Measurements from ENCODE around the gene DAB2IP. TPM values are rescaled to one million over a fixed set of nuclear protein-coding genes. Genes with fewer than 3 reads are reported as not detected.

The DAB2IP gene
- total RNA-seq, 4 donors from 2014 or later, result 35.2 to 56.4 (median 51.4) TPM

- H3K27me3 ChIP-seq, result no peaks in the 10 kb centered on the region
- peaks cover 0 to 37% (median 0%) of the 10 kb centered on the region in 4 donors for H3K4me1 ChIP-seq
- 81 to 83% methylated on average over 10 of the region's 10 CpGs for WGBS, 2 donors
- peaks cover 0 to 3% (median 0%) of the 10 kb centered on the region in 4 donors for H3K9me3 ChIP-seq
- no peaks in the 10 kb centered on the region for H3K36me3 ChIP-seq
- no peak for DNase-seq (ENCODE audit: low spot score in 2 of 2)
- H3K4me3 ChIP-seq, result no peak overlapping the region
- no peak overlapping the region for H3K27ac ChIP-seq
- no peak for TF ChIP-seq POLR2A (IDR thresholded peaks at IDR 0.05)
- no peak for TF ChIP-seq EP300 (IDR thresholded peaks at IDR 0.05)
- no peak for TF ChIP-seq CTCF (IDR thresholded peaks at IDR 0.05)
Measured at GRCh38 chr9:121636978-121637712, 14.3 kb upstream of the DAB2IP start.

- H3K4me3 ChIP-seq, result no peak overlapping the region
- no peak overlapping the region for H3K27ac ChIP-seq
- no peak for TF ChIP-seq EP300 (IDR thresholded peaks at IDR 0.05)
- no peak for TF ChIP-seq CTCF (IDR thresholded peaks at IDR 0.05)
- no peak for TF ChIP-seq POLR2A (IDR thresholded peaks at IDR 0.05)
- WGBS, 2 donors, result 43 to 51% methylated on average over 8 of the region's 8 CpGs
- DNase-seq (ENCODE audit: low spot score in 2 of 2), result no peak
- no peaks in the 10 kb centered on the region for H3K36me3 ChIP-seq
- H3K4me1 ChIP-seq, result peaks cover 0 to 36% (median 0%) of the 10 kb centered on the region in 4 donors
- H3K27me3 ChIP-seq, result no peaks in the 10 kb centered on the region
- peaks cover 0 to 3% (median 0%) of the 10 kb centered on the region in 4 donors for H3K9me3 ChIP-seq
Measured at GRCh38 chr9:121637713-121638220, 13.7 kb upstream of the DAB2IP start.

DNA sequence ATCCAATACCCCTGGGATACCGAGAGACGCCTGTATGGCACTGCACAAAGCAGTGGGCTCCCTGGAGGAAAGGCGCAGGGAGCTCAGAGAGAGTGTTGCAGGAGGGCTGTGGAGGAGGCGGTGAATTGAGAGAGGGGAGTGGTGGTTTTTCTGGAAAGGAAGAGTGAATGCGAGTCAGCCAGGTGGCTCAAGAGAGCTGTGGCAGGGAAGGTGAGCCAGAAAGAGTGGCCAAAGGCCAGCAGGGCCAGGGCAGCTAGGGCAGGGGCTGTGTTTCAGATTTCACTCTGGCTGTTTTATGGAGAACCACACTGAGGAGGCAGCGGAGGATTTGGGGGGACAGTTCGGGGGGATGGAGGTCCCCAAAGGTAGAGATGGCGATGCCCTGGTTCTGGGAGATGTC lies 13.0 kb upstream of the DAB2IP start:
- no peak for DNase-seq (ENCODE audit: low spot score in 2 of 2)
- Histone ChIP-seq H3K4me1 (peaks cover 0 to 30% (median 0%) of the 10 kb centered on the region in 4 donors), H3K4me3 (no peak overlapping the region), H3K36me3 (no peaks in the 10 kb centered on the region), H3K27ac (no peak overlapping the region), H3K27me3 (no peaks in the 10 kb centered on the region), H3K9me3 (peaks cover 0 to 3% (median 0%) of the 10 kb centered on the region in 4 donors)
- no peak for TF ChIP-seq POLR2A (IDR thresholded peaks at IDR 0.05)
- TF ChIP-seq EP300 (IDR thresholded peaks at IDR 0.05), result no peak
- TF ChIP-seq CTCF (IDR thresholded peaks at IDR 0.05), result no peak
- WGBS, 2 donors, result 95 to 96% methylated on average over 8 of the region's 8 CpGs

- 63 to 76% methylated on average over 5 of the region's 5 CpGs for WGBS, 2 donors
- no peak for DNase-seq (ENCODE audit: low spot score in 2 of 2)
- Histone ChIP-seq H3K27me3 (no peaks in the 10 kb centered on the region), H3K27ac (no peak overlapping the region), H3K4me3 (no peak overlapping the region), H3K36me3 (no peaks in the 10 kb centered on the region), H3K4me1 (peaks cover 0 to 27% (median 0%) of the 10 kb centered on the region in 4 donors), H3K9me3 (peaks cover 0 to 3% (median 0%) of the 10 kb centered on the region in 4 donors)
- no peak for TF ChIP-seq EP300 (IDR thresholded peaks at IDR 0.05)
- TF ChIP-seq POLR2A (IDR thresholded peaks at IDR 0.05), result no peak
- no peak for TF ChIP-seq CTCF (IDR thresholded peaks at IDR 0.05)
Measured at GRCh38 chr9:121638901-121639592, 12.4 kb upstream of the DAB2IP start.

DNA sequence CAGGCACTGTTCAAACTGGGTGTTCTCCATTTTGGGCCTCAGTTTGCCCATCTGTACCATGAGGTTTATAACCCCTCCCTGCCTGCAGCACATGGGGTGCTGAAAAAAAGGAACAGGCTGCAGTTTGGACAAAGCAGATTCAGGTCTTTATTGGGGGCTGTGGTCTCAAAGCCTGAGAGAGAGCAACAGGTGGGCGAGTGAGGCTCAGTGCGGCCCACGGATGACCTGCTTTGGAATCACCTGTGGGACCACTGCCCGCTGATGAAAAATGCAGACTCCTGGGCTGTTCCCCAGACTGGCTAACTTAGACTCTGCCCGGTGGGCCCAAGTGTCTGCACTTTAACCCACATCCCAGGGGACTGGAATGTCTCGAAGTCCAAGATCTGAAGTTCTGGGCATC lies 11.8 kb upstream of the DAB2IP start:
- no peak overlapping the region for H3K27ac ChIP-seq
- 88% methylated on average over 6 of the region's 6 CpGs for WGBS, 2 donors
- H3K36me3 ChIP-seq, result no peaks in the 10 kb centered on the region
- DNase-seq (ENCODE audit: low spot score in 2 of 2), result no peak
- H3K4me1 ChIP-seq, result peaks cover 0 to 22% (median 0%) of the 10 kb centered on the region in 4 donors
- H3K27me3 ChIP-seq, result no peaks in the 10 kb centered on the region
- TF ChIP-seq POLR2A (IDR thresholded peaks at IDR 0.05), result no peak
- TF ChIP-seq EP300 (IDR thresholded peaks at IDR 0.05), result no peak
- TF ChIP-seq CTCF (IDR thresholded peaks at IDR 0.05), result no peak
- H3K9me3 ChIP-seq, result peaks cover 0 to 3% (median 0%) of the 10 kb centered on the region in 4 donors
- H3K4me3 ChIP-seq, result no peak overlapping the region

Measured in tibial nerve (tissue), 4 donors.